ENCODE results near the gene ZC3H7B. TPM values are rescaled to one million over a fixed set of nuclear protein-coding genes. Genes with fewer than 3 reads are reported as not detected.

ZC3H7B gene
- total and polyA plus RNA-seq, 4 donors: 31.5 to 55.8 (median 34.3) TPM

DNA sequence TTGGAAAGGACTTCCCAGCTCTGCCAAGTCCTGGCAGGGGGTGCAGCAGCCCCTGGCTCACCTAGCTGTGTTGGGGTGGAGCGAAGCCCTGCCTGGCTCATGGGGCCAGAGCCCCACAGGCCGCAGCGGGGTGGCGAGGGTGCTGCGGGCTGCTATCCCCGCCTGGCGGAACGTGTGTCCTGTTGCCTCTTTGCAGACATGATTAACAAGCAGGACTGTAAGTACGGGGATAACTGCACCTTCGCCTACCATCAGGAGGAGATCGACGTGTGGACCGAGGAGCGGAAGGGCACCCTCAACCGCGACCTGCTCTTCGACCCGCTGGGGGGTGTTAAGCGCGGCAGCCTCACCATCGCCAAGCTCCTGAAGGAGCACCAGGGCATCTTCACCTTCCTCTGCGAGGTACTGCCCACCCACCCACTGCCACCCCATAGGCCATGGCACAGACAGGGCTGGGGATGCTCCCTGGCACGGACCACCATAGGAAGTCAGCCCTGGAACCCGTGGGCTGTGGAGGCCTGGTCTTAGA is 44.5 kb downstream of the ZC3H7B start:
- H3K27ac ChIP-seq (ENCODE audit: low read depth in 1 of 2, low read length in 1 of 2): no peak overlapping the region
- peaks cover 0 to 3% (median 0%) of the 10 kb centered on the region in 5 donors for H3K4me1 ChIP-seq (ENCODE audit: control insufficient read depth in 5 of 5, insufficient read depth in 5 of 5, low read length in 5 of 5)
- H3K4me3 ChIP-seq: no peak overlapping the region
- DNase-seq: no peak
- TF ChIP-seq, protein P1, sequence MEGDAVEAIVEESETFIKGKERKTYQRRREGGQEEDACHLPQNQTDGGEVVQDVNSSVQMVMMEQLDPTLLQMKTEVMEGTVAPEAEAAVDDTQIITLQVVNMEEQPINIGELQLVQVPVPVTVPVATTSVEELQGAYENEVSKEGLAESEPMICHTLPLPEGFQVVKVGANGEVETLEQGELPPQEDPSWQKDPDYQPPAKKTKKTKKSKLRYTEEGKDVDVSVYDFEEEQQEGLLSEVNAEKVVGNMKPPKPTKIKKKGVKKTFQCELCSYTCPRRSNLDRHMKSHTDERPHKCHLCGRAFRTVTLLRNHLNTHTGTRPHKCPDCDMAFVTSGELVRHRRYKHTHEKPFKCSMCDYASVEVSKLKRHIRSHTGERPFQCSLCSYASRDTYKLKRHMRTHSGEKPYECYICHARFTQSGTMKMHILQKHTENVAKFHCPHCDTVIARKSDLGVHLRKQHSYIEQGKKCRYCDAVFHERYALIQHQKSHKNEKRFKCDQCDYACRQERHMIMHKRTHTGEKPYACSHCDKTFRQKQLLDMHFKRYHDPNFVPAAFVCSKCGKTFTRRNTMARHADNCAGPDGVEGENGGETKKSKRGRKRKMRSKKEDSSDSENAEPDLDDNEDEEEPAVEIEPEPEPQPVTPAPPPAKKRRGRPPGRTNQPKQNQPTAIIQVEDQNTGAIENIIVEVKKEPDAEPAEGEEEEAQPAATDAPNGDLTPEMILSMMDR (IDR thresholded peaks at IDR 0.05; ENCODE audit: control extremely low read depth, extremely low read depth): no peak
- no peaks in the 10 kb centered on the region for H3K27me3 ChIP-seq (ENCODE audit: control insufficient read depth in 3 of 3, insufficient read depth in 3 of 3, low read length in 2 of 3)
- no peak for ATAC-seq (ENCODE audit: insufficient read depth, low FRiP score)
- peaks cover 34 to 76% (median 44%) of the 10 kb centered on the region in 4 donors for H3K36me3 ChIP-seq (ENCODE audit: control insufficient read depth in 4 of 4, insufficient read depth in 4 of 4, low read length in 4 of 4)
- H3K9me3 ChIP-seq (ENCODE audit: control insufficient read depth in 4 of 4, insufficient read depth in 3 of 4, low read length in 3 of 4): no peaks in the 10 kb centered on the region
- no peak overlapping the region for H3K9ac ChIP-seq (ENCODE audit: insufficient read depth in 1 of 2, low read length in 2 of 2)
- 96 to 97% methylated on average over 24 of the region's 24 CpGs for WGBS, 2 donors

DNA sequence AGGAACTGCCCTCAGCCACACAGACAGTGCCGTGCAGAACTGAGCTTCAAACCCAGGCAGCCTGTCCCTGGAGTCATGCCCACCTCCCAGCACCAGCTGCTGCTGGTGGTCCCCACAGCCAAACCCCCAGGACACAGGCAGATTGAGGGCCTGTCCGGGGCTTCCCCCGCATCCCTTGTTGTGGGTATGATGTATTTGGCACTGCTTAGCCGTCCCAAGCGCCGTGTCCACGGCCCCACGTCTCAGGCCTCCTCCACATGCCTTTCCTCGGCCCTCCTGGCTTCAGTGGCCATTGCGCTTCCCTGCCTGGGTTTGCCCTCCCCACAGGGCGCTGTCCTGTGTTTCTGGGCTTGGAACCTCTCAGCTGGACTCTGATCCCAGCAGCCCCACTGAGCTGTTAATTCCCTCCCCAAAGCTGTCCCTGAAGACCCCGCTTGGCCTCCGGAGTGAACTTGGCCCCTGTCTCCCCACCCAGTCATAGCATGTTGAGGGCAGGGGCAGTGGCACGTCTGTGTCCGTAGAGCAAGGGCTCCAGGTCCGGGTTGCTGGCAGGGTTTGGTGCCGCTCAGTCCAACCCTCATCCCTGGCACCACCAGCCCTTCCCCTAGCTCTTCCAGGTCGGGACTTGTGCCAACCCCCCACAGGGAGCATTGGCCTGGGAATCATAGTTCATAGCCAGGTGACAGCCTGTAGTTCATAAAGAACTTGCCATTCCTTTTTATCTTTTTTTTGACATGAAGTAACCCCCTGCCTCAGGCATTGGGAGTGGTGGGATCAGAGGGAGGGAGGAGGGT is 45.9 kb downstream of the ZC3H7B start:
- H3K27me3 ChIP-seq (ENCODE audit: control insufficient read depth in 3 of 3, insufficient read depth in 3 of 3, low read length in 2 of 3): no peaks in the 10 kb centered on the region
- no peak overlapping the region for H3K4me3 ChIP-seq
- no peak for DNase-seq
- WGBS, 2 donors: 93 to 97% methylated on average over 18 of the region's 18 CpGs
- H3K4me1 ChIP-seq (ENCODE audit: control insufficient read depth in 5 of 5, insufficient read depth in 5 of 5, low read length in 5 of 5): peaks cover 0 to 3% (median 0%) of the 10 kb centered on the region in 5 donors
- H3K36me3 ChIP-seq (ENCODE audit: control insufficient read depth in 4 of 4, insufficient read depth in 4 of 4, low read length in 4 of 4): peaks cover 32 to 81% (median 48%) of the 10 kb centered on the region in 4 donors
- H3K9me3 ChIP-seq (ENCODE audit: control insufficient read depth in 4 of 4, insufficient read depth in 3 of 4, low read length in 3 of 4): peaks cover 0 to 2% (median 0%) of the 10 kb centered on the region in 4 donors
- ATAC-seq (ENCODE audit: insufficient read depth, low FRiP score): no peak
- TF ChIP-seq, protein P1 (IDR thresholded peaks at IDR 0.05; ENCODE audit: control extremely low read depth, extremely low read depth): no peak
- no peak overlapping the region for H3K9ac ChIP-seq (ENCODE audit: insufficient read depth in 1 of 2, low read length in 2 of 2)
- H3K27ac ChIP-seq (ENCODE audit: low read depth in 1 of 2, low read length in 1 of 2): no peak overlapping the region

DNA sequence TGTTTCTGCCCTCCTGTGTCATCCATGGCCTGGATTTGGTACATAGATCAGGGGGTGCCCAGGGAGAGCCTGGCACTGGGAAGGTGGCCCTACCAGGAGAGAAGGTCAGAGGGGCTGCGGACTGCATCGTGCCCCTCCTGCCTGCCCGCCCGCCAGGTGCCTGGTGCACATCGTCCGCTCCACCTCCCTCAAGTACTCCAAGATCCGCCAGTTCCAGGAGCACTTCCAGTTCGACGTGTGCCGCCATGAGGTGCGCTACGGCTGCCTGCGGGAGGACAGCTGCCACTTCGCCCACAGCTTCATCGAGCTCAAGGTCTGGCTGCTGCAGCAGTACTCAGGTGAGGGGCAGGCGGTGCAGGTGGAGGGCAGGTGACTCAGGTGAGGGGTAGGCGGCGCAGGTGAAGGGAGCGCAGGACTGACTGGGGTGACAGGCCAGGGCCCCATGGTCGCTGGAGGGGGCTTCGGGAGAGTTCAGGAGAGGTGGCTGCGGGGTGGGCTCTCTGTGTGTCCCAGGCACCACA is 47.7 kb downstream of the ZC3H7B start:
- TF ChIP-seq, protein P1 (IDR thresholded peaks at IDR 0.05; ENCODE audit: control extremely low read depth, extremely low read depth): no peak
- no peaks in the 10 kb centered on the region for H3K27me3 ChIP-seq (ENCODE audit: control insufficient read depth in 3 of 3, insufficient read depth in 3 of 3, low read length in 2 of 3)
- peaks cover 0 to 3% (median 0%) of the 10 kb centered on the region in 5 donors for H3K4me1 ChIP-seq (ENCODE audit: control insufficient read depth in 5 of 5, insufficient read depth in 5 of 5, low read length in 5 of 5)
- peaks cover 26 to 72% (median 43%) of the 10 kb centered on the region in 4 donors for H3K36me3 ChIP-seq (ENCODE audit: control insufficient read depth in 4 of 4, insufficient read depth in 4 of 4, low read length in 4 of 4)
- ATAC-seq (ENCODE audit: insufficient read depth, low FRiP score) (no peak), DNase-seq (no peak)
- no peak overlapping the region for H3K9ac ChIP-seq (ENCODE audit: insufficient read depth in 1 of 2, low read length in 2 of 2)
- H3K4me3 ChIP-seq: no peak overlapping the region
- H3K27ac ChIP-seq (ENCODE audit: low read depth in 1 of 2, low read length in 1 of 2): no peak overlapping the region
- peaks cover 0 to 2% (median 0%) of the 10 kb centered on the region in 4 donors for H3K9me3 ChIP-seq (ENCODE audit: control insufficient read depth in 4 of 4, insufficient read depth in 3 of 4, low read length in 3 of 4)
- WGBS, 2 donors: 96 to 99% methylated on average over 22 of the region's 22 CpGs

Data from lung (tissue), 12 donors.